Fibroblast of lung (primary cell): ENCODE data around the gene PHETA1. TPM values are rescaled to one million over a fixed set of nuclear protein-coding genes. Genes with fewer than 3 reads are reported as not detected.

Experiments used
- DNase-seq, 2 donors: peaks; one replicate each; pipeline versions ENCODE4 v3.0.0 to v3.0.0-alpha.2; 2010; ENCODE audit warnings: low read depth in 2 of 2
- H2AFZ ChIP-seq: 2 replicates; pipeline ENCODE4 v1.5.1; 2012; ENCODE audit warnings: low read length, control low read depth, inconsistent platforms
- H3K27ac ChIP-seq: 2 replicates; pipeline ENCODE4 v1.5.1; 2011; ENCODE audit warnings: low read length, control low read depth; ENCODE audit not compliant: insufficient read depth
- H3K27me3 ChIP-seq: 2 replicates; pipeline ENCODE4 v1.5.1; 2011; ENCODE audit warnings: mild to moderate bottlenecking, low read length; ENCODE audit not compliant: control insufficient read depth, insufficient read depth
- H3K36me3 ChIP-seq: 2 replicates; pipeline ENCODE4 v1.5.1; 2011; ENCODE audit warnings: low read length; ENCODE audit not compliant: control insufficient read depth, insufficient read depth
- H3K4me1 ChIP-seq: 2 replicates; pipeline ENCODE4 v1.5.1; 2011; ENCODE audit warnings: low read length; ENCODE audit not compliant: control insufficient read depth, insufficient read depth; ENCODE audit errors: extremely low read depth
- H3K4me2 ChIP-seq: 2 replicates; pipeline ENCODE4 v1.5.1; 2011; ENCODE audit warnings: low read length, control low read depth; ENCODE audit not compliant: insufficient read depth; ENCODE audit errors: extremely low read depth
- H3K4me3 ChIP-seq, 4 experiments: fragments of 200-600 bp in 1 of 4; sonication (generic) in 1 of 4; replicated peaks in 1 of 4; 2 replicates each; pipeline ENCODE4 v1.5.1; 2011 to 2016; ENCODE audit warnings: low read length in 4 of 4, low read depth in 3 of 4, mild to moderate bottlenecking in 3 of 4, control low read depth in 2 of 4, inconsistent platforms in 1 of 4, mixed read lengths in 1 of 4; ENCODE audit not compliant: insufficient read depth in 1 of 4; ENCODE audit errors: control extremely low read depth in 1 of 4
- H3K79me2 ChIP-seq: 2 replicates; pipeline ENCODE4 v1.5.1; 2012; ENCODE audit warnings: mild to moderate bottlenecking, low read length, inconsistent platforms; ENCODE audit not compliant: control insufficient read depth, insufficient read depth
- H3K9ac ChIP-seq: 2 replicates; pipeline ENCODE4 v1.5.1; 2011; ENCODE audit warnings: mild to moderate bottlenecking, low read length, control low read depth; ENCODE audit not compliant: insufficient read depth
- H3K9me3 ChIP-seq: 2 replicates; pipeline ENCODE4 v1.5.1; 2012; ENCODE audit warnings: low read depth, low read length; ENCODE audit not compliant: control insufficient read depth, insufficient read depth
- H4K20me1 ChIP-seq: 2 replicates; pipeline ENCODE4 v1.5.1; 2011; ENCODE audit warnings: low read length; ENCODE audit not compliant: control insufficient read depth, insufficient read depth; ENCODE audit errors: extremely low read depth
- EZH2 ChIP-seq: IDR thresholded peaks from 2 replicates; pipeline ENCODE4 v1.5.1; 2012; ENCODE audit warnings: low read length, control low read depth, mild to moderate bottlenecking; ENCODE audit errors: missing control alignments
- polyA plus RNA-seq, 2 donors: library from polyadenylated mRNA; depleted of rRNA in 1 of 2; stranded (reverse) in 1 of 2; unstranded in 1 of 2; fragments of >200 nt; gene quantifications; 2 replicates each; pipeline ENCODE4 v1.2.1, GENCODE V29; 2011 to 2012; ENCODE audit warnings: missing spikeins in 1 of 2
- total RNA-seq: library from RNA; depleted of rRNA; stranded (reverse); fragments of >200 nt; gene quantifications from 2 replicates; pipeline ENCODE4 v1.2.1, GENCODE V29; 2014
- TF ChIP-seq, protein P1 (sequence below), 2 donors: IDR thresholded peaks in 1 of 2; conservative IDR thresholded peaks in 1 of 2; 1 replicate in 1 of 2; 2 replicates in 1 of 2; pipeline ENCODE4 v1.5.1; 2011 to 2012; ENCODE audit warnings: low read length in 2 of 2, control low read depth in 1 of 2, inconsistent platforms in 1 of 2, low read depth in 1 of 2, mild to moderate bottlenecking in 1 of 2

Gene PHETA1
- total and polyA plus RNA-seq, 2 donors (not counting 1 experiment from before 2014, with no cell fraction given), result 2.6 to 3.8 TPM

DNA sequence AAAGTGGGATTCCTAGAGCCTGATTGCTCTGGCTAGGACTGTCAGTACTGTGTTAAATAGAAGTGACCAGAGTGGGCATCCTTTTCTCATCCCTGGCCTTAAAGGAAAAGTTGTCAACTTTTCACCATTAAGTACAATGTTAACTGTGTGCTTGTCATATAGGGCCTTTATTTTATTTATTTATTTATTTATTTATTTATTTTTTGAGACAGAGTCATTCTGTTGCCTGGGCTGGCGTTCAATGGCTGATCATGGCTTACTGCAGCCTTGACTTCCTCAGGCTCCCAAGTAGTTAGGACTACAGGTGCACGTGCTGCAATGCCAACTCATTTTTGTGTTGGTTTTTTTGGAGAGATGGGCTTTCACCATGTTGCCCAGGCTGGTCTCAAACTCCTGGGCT is 48.4 kb upstream of the PHETA1 start:
- Histone ChIP-seq H3K36me3 (peaks cover 8% of the 10 kb centered on the region), H3K9ac (no peak overlapping the region), H3K9me3 (no peaks in the 10 kb centered on the region), H3K4me3 (no peak overlapping the region), H3K4me2 (no peak overlapping the region), H3K27ac (no peak overlapping the region), H4K20me1 (no peaks in the 10 kb centered on the region), H3K79me2 (peaks cover 90% of the 10 kb centered on the region), H3K27me3 (no peaks in the 10 kb centered on the region), H2AFZ (no peak overlapping the region), H3K4me1 (peaks cover 17% of the 10 kb centered on the region)
- TF ChIP-seq, protein P1, sequence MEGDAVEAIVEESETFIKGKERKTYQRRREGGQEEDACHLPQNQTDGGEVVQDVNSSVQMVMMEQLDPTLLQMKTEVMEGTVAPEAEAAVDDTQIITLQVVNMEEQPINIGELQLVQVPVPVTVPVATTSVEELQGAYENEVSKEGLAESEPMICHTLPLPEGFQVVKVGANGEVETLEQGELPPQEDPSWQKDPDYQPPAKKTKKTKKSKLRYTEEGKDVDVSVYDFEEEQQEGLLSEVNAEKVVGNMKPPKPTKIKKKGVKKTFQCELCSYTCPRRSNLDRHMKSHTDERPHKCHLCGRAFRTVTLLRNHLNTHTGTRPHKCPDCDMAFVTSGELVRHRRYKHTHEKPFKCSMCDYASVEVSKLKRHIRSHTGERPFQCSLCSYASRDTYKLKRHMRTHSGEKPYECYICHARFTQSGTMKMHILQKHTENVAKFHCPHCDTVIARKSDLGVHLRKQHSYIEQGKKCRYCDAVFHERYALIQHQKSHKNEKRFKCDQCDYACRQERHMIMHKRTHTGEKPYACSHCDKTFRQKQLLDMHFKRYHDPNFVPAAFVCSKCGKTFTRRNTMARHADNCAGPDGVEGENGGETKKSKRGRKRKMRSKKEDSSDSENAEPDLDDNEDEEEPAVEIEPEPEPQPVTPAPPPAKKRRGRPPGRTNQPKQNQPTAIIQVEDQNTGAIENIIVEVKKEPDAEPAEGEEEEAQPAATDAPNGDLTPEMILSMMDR (conservative IDR thresholded peaks at IDR 0.05 in 1 of 2, IDR thresholded peaks at IDR 0.05 in 1 of 2; ENCODE audit: low read depth in 1 of 2, low read length in 2 of 2), result no peak
- TF ChIP-seq EZH2, result no peak
- no peak for DNase-seq

DNA sequence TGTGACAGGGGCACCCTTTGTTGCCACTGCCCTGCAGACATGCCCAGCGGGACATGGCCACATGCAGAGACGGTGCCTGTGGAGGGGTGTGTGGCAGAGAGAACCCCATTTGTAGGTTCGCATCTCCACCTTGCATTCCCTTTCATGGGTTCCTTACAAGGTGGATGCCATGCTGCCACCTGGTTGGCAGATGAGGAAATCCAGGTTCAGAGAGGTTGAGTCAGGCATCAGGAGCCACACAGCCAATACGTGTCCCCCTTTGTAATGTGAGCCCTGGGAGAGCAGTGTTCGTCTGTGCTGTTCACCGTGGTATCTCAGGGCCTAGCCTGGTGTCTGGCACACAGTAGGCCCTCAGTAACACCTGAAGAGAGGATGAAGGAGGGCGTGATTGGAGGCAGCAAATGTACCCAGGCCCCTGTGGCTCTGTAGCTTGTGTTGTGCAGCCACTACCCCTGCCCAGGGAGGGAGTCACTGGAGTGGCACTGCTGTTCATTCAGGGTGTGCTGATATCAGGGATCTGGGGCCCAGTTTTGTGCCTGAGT is 45.9 kb upstream of the PHETA1 start:
- Histone ChIP-seq H3K9ac (no peak overlapping the region), H3K9me3 (no peaks in the 10 kb centered on the region), H4K20me1 (no peaks in the 10 kb centered on the region), H3K36me3 (peaks cover 5% of the 10 kb centered on the region), H3K79me2 (peaks cover 90% of the 10 kb centered on the region), H3K4me2 (no peak overlapping the region), H3K27ac (no peak overlapping the region), H3K4me1 (peaks cover 32% of the 10 kb centered on the region), H3K27me3 (no peaks in the 10 kb centered on the region), H3K4me3 (no peak overlapping the region), H2AFZ (no peak overlapping the region)
- no peak for DNase-seq
- TF ChIP-seq EZH2, result no peak
- TF ChIP-seq, protein P1 (conservative IDR thresholded peaks at IDR 0.05 in 1 of 2, IDR thresholded peaks at IDR 0.05 in 1 of 2; ENCODE audit: low read depth in 1 of 2, low read length in 2 of 2), result no peak

DNA sequence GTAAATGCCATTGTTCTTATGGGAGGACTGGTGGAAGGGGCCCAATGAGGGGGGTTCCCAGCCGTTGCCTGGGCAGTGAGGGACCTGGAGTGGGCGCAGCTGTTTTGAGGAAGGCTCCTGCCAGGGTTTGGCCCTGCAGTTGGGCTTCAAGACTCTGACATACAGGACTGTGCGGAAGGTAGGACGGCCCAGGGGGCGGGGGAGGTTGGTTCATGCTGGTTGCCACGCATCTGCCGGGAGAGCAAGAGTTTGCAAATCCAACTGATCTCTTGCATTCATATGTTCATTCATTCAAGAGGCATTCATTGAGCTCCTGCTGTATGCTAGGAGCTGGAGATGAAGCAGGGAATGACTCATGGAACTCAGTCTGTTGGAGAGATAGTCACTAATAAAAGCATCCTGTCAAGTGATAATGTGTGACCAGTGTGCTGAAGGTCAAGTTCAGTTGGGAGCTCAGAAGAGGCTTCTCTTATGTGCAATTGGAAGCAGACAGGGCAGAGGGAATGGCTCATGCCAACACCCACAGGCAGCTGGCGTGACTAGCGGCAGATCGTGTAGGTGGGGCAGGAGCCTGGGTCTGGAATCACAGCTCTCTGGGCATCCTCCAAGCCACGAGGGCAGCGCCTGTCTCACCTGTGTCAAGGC is 44.7 kb upstream of the PHETA1 start:
- peak; percentile 62 to 78 for DNase-seq
- H3K9me3 ChIP-seq, result no peaks in the 10 kb centered on the region
- TF ChIP-seq EZH2, result no peak
- TF ChIP-seq, protein P1 (conservative IDR thresholded peaks at IDR 0.05 in 1 of 2, IDR thresholded peaks at IDR 0.05 in 1 of 2; ENCODE audit: low read depth in 1 of 2, low read length in 2 of 2), result no peak
- H3K36me3 ChIP-seq, result peaks cover 1% of the 10 kb centered on the region
- H3K4me3 ChIP-seq, result no peak overlapping the region
- peaks cover 91% of the 10 kb centered on the region for H3K79me2 ChIP-seq
- peaks cover 44% of the 10 kb centered on the region for H3K4me1 ChIP-seq
- H3K27me3 ChIP-seq, result no peaks in the 10 kb centered on the region
- peak overlapping the region; percentile 55 for H3K27ac ChIP-seq
- H4K20me1 ChIP-seq, result no peaks in the 10 kb centered on the region
- no peak overlapping the region for H3K9ac ChIP-seq
- H3K4me2 ChIP-seq, result no peak overlapping the region
- H2AFZ ChIP-seq, result no peak overlapping the region
